Pancreas (tissue), 10 donors: ENCODE data around the gene NREP. TPM values are rescaled to one million over a fixed set of nuclear protein-coding genes. Genes with fewer than 3 reads are reported as not detected.
"Not testable (repeated sequence)": the region's sequence is repeated elsewhere in the genome, so short reads cannot be mapped to it uniquely, and the experiment has no call there.

Source experiments
- ATAC-seq, 4 donors: fragments of 200-7000 bp; cut with Tn5 transposase; one replicate each; pipeline versions ENCODE4 v1.8.0 to v1.9.1; 2020; ENCODE audit warnings: mild to moderate bottlenecking in 4 of 4, moderate library complexity in 4 of 4
- DNase-seq, 6 donors: peaks; one replicate each; pipeline ENCODE4 v3.0.0-alpha.2; 2020
- FAIRE-seq: peaks from 2 replicates; lab custom pipeline; 2012; peaks lifted over from hg19 to GRCh38; lab: Jason Lieb, UNC
- H3K27ac ChIP-seq, 4 donors: fragments of 200-600 bp; sonication (generic); 1 replicate in 3 of 4; 2 replicates in 1 of 4; pipeline versions ENCODE4 v1.5.0 to v1.8.0; 2020
- H3K27me3 ChIP-seq, 4 donors: fragments of 200-600 bp; one replicate each; pipeline ENCODE4 v1.8.0; 2021
- H3K36me3 ChIP-seq, 3 donors: fragments of 200-600 bp; sonication (generic) in 1 of 3; one replicate each; pipeline versions ENCODE4 v1.5.0 to v1.8.0; 2020 to 2021
- H3K4me1 ChIP-seq, 3 donors: fragments of 200-600 bp; one replicate each; pipeline ENCODE4 v1.8.0; 2021
- H3K4me3 ChIP-seq, 4 donors: fragments of 200-600 bp; sonication (generic) in 2 of 4; one replicate each; pipeline versions ENCODE4 v1.5.0 to v1.8.0; 2020 to 2021
- H3K9me3 ChIP-seq, 4 donors: fragments of 200-600 bp; one replicate each; pipeline ENCODE4 v1.8.0; 2021
- CTCF ChIP-seq, 4 donors: fragments of 200-600 bp; sonication (generic) in 3 of 4; IDR thresholded peaks; one replicate each; pipeline versions ENCODE4 v1.5.0 to v1.8.0; 2021; ENCODE audit warnings: antibody characterized with exemption in 4 of 4
- WGBS, 2 donors: extraction: QIAGEN DNeasy Blood & Tissue Kit; methylation state at CpG; one replicate each; pipeline ENCODE4 v1.1.7; 2013; 5-methylcytosine and 5-hydroxymethylcytosine counted together
- intact Hi-C, 3 donors: fragments of 100-400 bp; cut with DNase I; formaldehyde crosslinking; loops; one replicate each; pipeline versions ENCODE4 v1.11.1 to v1.14.2; 2022
- polyA plus RNA-seq, 2 donors: library from polyadenylated mRNA; stranded (reverse); fragments of 200-250 nt; gene quantifications; one replicate each; pipeline ENCODE4 v1.2.3, GENCODE V29; 2013
- total RNA-seq, 6 donors: library from RNA; stranded (reverse); fragmentation: NEBNext Ultra II Directional in 4 of 6; extraction: Animal tissue kit (Norgen Biotek cat#: 25700) in 4 of 6; gene quantifications; one replicate each; pipeline versions ENCODE4 v1.2.1 to v1.2.4, GENCODE V29; 2021 to 2023
- donor health status: healthy with polysubstance abuse.
- donor health status: DM: no; HTN: no; CAD: no; lungs with moderate emphysema.
- donor health status: DM: no; HTN: no; CAD: no.
- donor health status: control.
- donor health status: control.
- donor health status: Bipolar disorder and iron deficiency.
- donor health status: DM: yes; HTN: yes; CAD: no.
- donor health status: DM: no; HTN: no; CAD: no.
- donor health status: DM: no; HTN: no; CAD: no.
- donor health status: DM: yes; HTN: yes; CAD: no.

Gene NREP
- total and polyA plus RNA-seq, 8 donors: 2.3 to 19.1 (median 5.0) TPM

- FAIRE-seq (no peak), DNase-seq (no peak), ATAC-seq (no peak)
- WGBS, 2 donors: 70 to 90% methylated on average over 2 of the region's 2 CpGs
- TF ChIP-seq CTCF (IDR thresholded peaks at IDR 0.05): no peak
- Histone ChIP-seq H3K27me3 (no peaks in the 10 kb centered on the region), H3K4me3 (no peak overlapping the region), H3K36me3 (no peaks in the 10 kb centered on the region), H3K9me3 (no peaks in the 10 kb centered on the region), H3K4me1 (peaks cover 0 to 8% (median 4%) of the 10 kb centered on the region in 3 donors), H3K27ac (no peak overlapping the region)
- intact Hi-C loops: no loop called here
Measured at GRCh38 chr5:111726986-111727385, 30.0 kb downstream of the NREP start.

GRCh38 chr5:111722140-111722539 lies 34.9 kb downstream of the NREP start:
- Histone ChIP-seq H3K4me1 (no peaks in the 10 kb centered on the region), H3K27ac (no peak overlapping the region), H3K36me3 (no peaks in the 10 kb centered on the region), H3K9me3 (no peaks in the 10 kb centered on the region), H3K27me3 (no peaks in the 10 kb centered on the region), H3K4me3 (no peak overlapping the region)
- no peak for TF ChIP-seq CTCF (IDR thresholded peaks at IDR 0.05)
- intact Hi-C loops: no loop called here
- no peak for FAIRE-seq
- DNase-seq: no peak
- ATAC-seq: no peak
- WGBS, 2 donors: 61 to 87% methylated on average over 2 of the region's 2 CpGs

GRCh38 chr5:111720333-111720890 lies 36.6 kb downstream of the NREP start:
- H3K9me3 ChIP-seq: no peaks in the 10 kb centered on the region
- H3K36me3 ChIP-seq: no peaks in the 10 kb centered on the region
- H3K27me3 ChIP-seq: no peaks in the 10 kb centered on the region
- no peak for DNase-seq
- H3K27ac ChIP-seq: no peak overlapping the region
- TF ChIP-seq CTCF (IDR thresholded peaks at IDR 0.05): no peak
- H3K4me3 ChIP-seq: no peak overlapping the region
- FAIRE-seq: no peak
- intact Hi-C loops: no loop called here
- ATAC-seq: no peak
- WGBS, 2 donors: 84 to 92% methylated on average over 2 of the region's 2 CpGs
- H3K4me1 ChIP-seq: no peaks in the 10 kb centered on the region

DNA sequence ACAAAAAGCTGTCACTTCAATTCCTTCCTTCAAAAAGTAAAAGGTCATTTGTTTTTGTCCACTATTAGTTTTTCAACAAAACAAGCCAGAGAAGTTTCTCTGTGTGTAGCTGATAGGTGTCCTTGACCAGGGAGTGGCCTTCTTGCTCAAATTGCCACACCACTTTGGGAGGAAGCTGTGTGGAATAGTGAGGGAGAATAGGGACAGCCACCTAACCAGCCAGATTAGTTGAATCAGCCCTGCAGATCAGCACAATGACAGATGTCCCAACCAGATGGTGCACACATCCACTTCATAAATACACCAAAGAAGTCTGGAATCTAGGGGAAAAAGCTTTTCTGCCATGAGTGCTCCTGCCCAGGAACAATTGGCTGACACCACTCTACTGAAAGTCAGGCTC lies 37.2 kb downstream of the NREP start:
- no peaks in the 10 kb centered on the region for H3K4me1 ChIP-seq
- H3K4me3 ChIP-seq: no peak overlapping the region
- DNase-seq (no peak), ATAC-seq (no peak), FAIRE-seq (no peak)
- H3K27me3 ChIP-seq: no peaks in the 10 kb centered on the region
- intact Hi-C loops: no loop called here
- H3K27ac ChIP-seq: no peak overlapping the region
- no peaks in the 10 kb centered on the region for H3K9me3 ChIP-seq
- TF ChIP-seq CTCF (IDR thresholded peaks at IDR 0.05): no peak
- no peaks in the 10 kb centered on the region for H3K36me3 ChIP-seq

GRCh38 chr5:111716789-111717188 lies 40.2 kb downstream of the NREP start:
- H3K36me3 ChIP-seq, DNase-seq, H3K4me1 ChIP-seq, H3K27ac ChIP-seq, intact Hi-C loops, ATAC-seq, H3K9me3 ChIP-seq, H3K4me3 ChIP-seq, FAIRE-seq, H3K27me3 ChIP-seq: not testable (repeated sequence)
- WGBS, 2 donors: 83 to 92% methylated on average over 3 of the region's 3 CpGs
